GM12873 (cell line): Measurements from ENCODE around the gene PTPRA.

Experiments used
- TF ChIP-seq, protein P1 (sequence below): IDR thresholded peaks from 2 replicates; pipeline ENCODE4 v1.5.1; 2012; ENCODE audit warnings: low read depth, mild to moderate bottlenecking, moderate library complexity, low read length, control low read depth; ENCODE audit not compliant: insufficient read depth; ENCODE audit errors: missing control alignments

The PTPRA gene

DNA sequence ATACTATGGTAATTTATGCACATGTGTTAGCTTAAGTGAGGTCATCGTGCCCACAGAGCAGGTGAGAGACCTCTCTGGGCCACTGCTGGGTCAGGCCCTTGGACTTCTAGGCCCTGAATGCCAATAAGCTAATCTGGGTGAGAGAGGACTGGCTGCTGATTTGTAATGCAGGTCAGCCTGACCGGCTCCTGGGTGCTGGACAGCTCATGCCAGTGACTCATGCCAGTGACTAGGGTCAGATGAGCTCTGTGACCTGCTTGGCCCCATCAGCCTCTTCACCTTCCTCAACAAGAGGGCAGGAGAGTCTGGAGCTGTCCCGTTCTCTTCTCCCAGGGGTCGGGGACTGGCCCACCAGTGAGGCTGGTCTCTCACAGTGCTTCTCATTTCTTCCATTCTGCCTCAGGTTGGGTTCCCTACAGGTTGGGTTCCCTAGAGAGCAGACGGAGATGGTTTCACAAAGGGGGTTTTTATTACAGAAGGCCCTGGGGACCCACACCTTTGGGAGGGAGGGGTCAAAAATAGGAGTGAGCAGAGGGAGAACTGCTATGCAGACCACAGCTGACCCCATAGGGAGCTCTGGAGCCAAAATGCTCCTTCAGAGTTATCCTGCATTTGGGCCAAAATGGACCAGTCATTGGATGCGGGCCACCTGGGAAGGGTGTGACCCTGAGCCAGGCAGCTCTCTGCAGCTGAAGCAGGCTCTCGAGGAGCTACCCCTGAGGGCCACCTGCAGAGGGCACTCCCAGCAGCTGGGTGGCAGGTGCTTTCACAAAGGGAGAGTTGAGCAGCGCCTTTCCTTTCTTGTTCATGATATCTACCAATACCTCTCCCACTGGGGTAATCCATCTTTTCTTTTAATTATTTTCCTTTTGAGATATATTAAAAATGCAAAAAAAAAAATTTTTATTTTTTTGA is 196.0 kb downstream of the PTPRA start:
- TF ChIP-seq, protein P1, sequence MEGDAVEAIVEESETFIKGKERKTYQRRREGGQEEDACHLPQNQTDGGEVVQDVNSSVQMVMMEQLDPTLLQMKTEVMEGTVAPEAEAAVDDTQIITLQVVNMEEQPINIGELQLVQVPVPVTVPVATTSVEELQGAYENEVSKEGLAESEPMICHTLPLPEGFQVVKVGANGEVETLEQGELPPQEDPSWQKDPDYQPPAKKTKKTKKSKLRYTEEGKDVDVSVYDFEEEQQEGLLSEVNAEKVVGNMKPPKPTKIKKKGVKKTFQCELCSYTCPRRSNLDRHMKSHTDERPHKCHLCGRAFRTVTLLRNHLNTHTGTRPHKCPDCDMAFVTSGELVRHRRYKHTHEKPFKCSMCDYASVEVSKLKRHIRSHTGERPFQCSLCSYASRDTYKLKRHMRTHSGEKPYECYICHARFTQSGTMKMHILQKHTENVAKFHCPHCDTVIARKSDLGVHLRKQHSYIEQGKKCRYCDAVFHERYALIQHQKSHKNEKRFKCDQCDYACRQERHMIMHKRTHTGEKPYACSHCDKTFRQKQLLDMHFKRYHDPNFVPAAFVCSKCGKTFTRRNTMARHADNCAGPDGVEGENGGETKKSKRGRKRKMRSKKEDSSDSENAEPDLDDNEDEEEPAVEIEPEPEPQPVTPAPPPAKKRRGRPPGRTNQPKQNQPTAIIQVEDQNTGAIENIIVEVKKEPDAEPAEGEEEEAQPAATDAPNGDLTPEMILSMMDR: peak; percentile 46

DNA sequence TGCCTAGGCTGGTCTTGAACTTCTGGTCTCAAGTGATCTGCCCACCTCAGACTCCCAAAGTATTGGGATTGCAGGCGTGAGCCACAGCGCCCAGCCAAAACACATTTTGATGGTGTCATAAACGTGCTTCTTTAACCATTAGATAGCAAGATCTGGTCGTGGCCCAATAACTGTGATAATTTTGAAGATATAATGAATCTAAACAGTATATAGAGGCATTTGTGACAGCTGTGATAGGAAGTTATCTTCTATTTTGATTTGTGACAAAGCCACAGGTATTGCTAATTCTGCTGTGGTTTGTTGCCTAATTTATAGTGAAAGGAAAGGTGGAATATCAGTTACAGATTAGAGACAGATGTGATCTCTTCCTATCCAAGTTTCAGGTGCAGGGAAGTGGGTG is 197.4 kb downstream of the PTPRA start:
- TF ChIP-seq, protein P1: no peak

DNA sequence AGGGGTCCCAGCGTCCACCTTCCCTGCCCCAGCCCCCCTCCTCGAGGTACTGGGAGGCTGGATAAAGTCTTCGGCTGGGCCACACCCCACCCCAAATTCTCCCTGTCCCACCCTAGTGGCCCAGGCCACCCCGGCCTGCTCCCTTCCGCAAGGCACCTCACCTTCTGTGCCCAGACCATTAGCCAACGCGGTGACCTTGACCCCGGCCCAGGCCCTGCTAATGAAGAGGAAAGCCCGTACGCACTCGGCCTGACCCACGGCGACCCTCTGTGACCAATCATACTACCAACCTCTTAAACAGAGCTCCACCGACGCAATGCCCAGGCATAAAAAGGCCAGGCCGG is 198.0 kb downstream of the PTPRA start:
- TF ChIP-seq, protein P1: no peak

DNA sequence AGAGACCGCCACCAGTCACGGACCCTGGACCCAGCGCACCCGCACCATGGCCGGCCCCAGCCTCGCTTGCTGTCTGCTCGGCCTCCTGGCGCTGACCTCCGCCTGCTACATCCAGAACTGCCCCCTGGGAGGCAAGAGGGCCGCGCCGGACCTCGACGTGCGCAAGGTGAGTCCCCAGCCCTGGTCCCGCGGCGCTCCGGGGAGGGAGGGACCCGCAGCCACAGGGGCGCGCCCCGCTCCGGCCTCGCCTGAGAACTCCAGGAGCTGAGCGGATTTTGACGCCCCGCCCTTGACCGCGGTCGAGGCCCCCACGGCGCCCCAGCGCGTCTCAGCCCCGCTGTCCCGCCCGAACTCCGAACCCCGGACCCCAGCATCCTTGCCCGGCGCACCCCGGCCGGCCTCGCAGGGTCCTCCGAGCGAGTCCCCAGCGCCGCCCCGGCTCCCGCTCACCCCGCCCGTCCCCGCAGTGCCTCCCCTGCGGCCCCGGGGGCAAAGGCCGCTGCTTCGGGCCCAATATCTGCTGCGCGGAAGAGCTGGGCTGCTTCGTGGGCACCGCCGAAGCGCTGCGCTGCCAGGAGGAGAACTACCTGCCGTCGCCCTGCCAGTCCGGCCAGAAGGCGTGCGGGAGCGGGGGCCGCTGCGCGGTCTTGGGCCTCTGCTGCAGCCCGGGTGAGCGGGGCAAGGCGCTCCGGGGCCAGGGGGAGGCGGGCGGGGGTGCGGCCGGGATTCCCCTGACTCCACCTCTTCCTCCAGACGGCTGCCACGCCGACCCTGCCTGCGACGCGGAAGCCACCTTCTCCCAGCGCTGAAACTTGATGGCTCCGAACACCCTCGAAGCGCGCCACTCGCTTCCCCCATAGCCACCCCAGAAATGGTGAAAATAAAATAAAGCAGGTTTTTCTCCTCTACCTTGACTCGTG is 198.6 kb downstream of the PTPRA start, which contains the start of gene OXT:
TSS of gene OXT (plus strand) at position 11 of the 920 bp plus-strand sequence. CDS start at position 47, 36 bp downstream.
- TF ChIP-seq, protein P1: no peak

DNA sequence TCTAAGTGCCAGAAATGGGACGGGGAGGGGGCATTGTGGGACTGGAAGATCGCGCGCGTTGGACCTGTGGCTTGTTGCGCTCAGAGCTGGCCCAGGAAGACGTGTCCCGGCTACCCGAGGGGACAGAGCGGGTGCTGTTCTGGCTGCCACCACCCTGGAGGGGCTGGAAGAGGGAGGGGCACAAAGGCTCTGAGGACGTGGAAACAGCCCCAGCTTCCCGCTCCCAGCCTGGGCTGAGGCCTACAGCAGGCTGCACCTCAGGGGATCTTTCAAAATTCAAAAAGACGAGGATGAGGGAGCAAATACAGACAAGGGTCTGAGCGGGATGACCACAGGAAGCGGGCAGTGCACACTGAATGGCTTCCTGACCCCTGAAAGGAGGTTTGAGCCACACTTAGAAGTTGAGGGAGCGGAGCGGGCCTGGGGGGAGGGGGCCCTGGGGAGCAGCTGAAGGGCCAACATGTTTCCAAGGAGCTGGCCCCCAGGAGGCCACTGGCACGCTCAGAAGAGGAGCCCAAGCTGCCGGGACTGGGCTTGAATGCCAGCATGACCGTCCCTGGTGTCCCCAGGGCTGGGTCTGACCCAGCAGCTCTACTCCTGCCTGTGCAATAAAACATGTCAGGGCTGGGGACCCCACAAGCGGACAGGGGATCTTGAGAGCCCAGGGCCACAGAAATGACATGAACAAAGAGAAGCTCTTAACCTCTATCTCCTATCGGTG is 199.4 kb downstream of the PTPRA start:
- TF ChIP-seq, protein P1: no peak

DNA sequence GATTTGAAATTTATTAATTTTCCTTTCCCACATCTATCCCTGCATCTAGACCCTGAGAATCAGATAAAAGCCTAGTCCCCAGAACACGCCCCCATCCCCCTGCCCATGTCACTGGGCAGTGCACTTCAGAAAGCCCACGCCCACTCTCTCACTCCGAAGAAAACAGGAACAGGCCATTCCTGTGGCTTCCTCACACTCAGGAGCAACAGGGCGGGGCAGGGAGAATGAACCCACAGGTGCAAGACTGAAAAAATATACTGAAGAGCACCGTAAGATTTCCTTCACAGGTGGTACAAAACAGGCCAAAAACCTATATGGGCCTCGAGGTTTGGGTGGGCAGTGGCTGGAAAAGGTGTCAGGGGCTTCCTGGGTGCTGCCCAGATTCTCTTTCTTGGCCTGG is 201.5 kb downstream of the PTPRA start:
- TF ChIP-seq, protein P1: no peak
